Muscle of leg (tissue), 11 donors: ENCODE data around the gene UBE2R2. TPM values are rescaled to one million over a fixed set of nuclear protein-coding genes. Genes with fewer than 3 reads are reported as not detected.
"Not testable (repeated sequence)": the region's sequence is repeated elsewhere in the genome, so short reads cannot be mapped to it uniquely, and the experiment has no call there.

Experiments
- DNase-seq: peaks from one replicate; pipeline ENCODE4 v3.0.0; 2013
- H3K27ac ChIP-seq: one replicate; pipeline ENCODE4 v1.5.1; 2013; ENCODE audit warnings: mild to moderate bottlenecking, low read length, control low read depth
- H3K27me3 ChIP-seq: one replicate; pipeline ENCODE4 v1.6.1; 2013; ENCODE audit warnings: low read length; ENCODE audit not compliant: control insufficient read depth, insufficient read depth
- H3K36me3 ChIP-seq: one replicate; pipeline ENCODE4 v1.6.1; 2013; ENCODE audit warnings: low read length; ENCODE audit not compliant: control insufficient read depth, insufficient read depth
- H3K4me1 ChIP-seq: one replicate; pipeline ENCODE4 v1.6.1; 2013; ENCODE audit warnings: low read length; ENCODE audit not compliant: control insufficient read depth, insufficient read depth
- H3K4me3 ChIP-seq: one replicate; pipeline ENCODE4 v1.5.1; 2013; ENCODE audit warnings: low read length, control low read depth
- H3K9me3 ChIP-seq: replicated peaks from 2 replicates; pipeline ENCODE4 v1.6.1; 2013; ENCODE audit warnings: low read depth, low read length; ENCODE audit not compliant: control insufficient read depth
- WGBS: methylation state at CpG from one replicate; pipeline ENCODE4 v1.1.5; 2013; ENCODE audit warnings: missing lambda C conversion rate; ENCODE audit not compliant: insufficient coverage; 5-methylcytosine and 5-hydroxymethylcytosine counted together
- polyA plus RNA-seq, 8 donors: library from polyadenylated mRNA; unstranded; fragments of 120-200 nt; gene quantifications; one replicate each; pipeline versions ENCODE4 v1.2.1 to v1.2.3, GENCODE V29; 2013; ENCODE audit warnings: inconsistent platforms in 1 of 8, low replicate concordance in 1 of 8; ENCODE audit not compliant: insufficient read length in 8 of 8, insufficient read depth in 1 of 8
- total RNA-seq: library from RNA; stranded (reverse); fragments of 120-200 nt; gene quantifications from one replicate; pipeline ENCODE4 v1.2.4, GENCODE V29; 2013

The UBE2R2 gene
- total and polyA plus RNA-seq, 9 donors = 18.2 to 48.5 (median 40.9) TPM

DNA sequence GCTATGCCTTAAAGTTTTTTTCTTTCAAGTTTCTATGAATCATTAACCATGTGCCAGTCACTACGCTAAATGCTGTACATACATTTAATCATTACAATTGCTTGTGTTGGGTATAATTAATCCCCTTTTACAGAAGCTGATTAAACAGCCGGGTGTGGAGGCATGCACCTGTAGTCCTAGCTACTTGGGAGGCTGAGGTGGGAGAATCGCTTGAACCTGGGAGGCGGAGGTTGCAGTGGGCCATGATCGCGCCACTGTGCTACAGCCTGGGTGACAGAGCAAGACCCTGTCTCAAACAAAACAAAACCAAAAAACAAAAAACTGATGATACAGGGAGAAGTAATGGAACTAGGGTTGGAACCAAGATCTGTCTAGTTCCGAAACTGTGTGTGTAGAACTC is 1.2 kb upstream of the UBE2R2 start:
- Histone ChIP-seq H3K9me3 (no peaks in the 10 kb centered on the region), H3K4me1 (peaks cover 14% of the 10 kb centered on the region), H3K27ac (peak overlapping the region; percentile 98), H3K36me3 (no peaks in the 10 kb centered on the region), H3K4me3 (no peak overlapping the region), H3K27me3 (no peaks in the 10 kb centered on the region)
- no CpG with 5 or more reads among the region's 7 CpGs for WGBS
- DNase-seq = no peak

DNA sequence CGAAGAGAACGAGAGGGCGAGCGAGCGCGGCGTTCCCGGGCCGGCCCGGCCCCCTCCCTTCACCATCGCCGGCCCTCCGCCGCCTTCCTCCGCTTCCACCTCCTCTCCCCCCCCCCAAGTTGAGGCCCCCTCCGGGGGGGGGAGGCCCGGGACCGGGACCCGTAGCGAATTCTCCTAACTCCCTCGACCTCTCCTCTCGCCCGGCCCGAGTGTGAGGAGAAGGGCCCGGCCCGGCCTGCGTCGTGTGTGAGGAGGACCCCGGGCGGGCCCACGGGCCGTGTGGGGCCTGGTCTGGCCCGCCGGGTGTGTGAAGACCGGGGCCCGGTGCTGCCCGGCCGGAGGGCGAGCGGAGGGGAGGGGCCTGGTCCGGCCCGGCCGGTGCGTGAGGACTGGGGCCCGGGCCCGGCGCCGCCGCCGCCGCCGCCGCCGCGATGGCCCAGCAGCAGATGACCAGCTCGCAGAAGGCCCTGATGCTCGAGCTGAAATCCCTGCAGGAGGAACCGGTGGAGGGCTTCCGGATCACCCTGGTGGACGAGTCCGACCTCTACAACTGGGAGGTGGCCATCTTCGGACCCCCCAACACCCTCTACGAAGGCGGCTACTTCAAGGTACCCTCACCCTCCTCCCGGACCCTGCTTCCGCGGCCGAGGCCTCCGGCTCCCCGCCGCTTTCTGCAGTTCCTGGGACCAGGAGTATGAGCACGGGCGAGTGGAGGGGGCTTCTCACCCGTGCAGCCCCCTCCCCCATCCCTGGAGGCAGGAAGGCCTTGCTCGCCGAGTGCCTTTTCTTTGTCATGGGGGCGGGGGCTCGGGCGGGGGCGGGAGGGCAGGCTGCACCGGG is 587 bp downstream of the UBE2R2 start:
- DNase-seq = peak; percentile 80

GRCh38 chr9:33818167-33818846 is 1.3 kb downstream of the UBE2R2 start:
- peak; percentile 58 for DNase-seq
- peaks cover 14% of the 10 kb centered on the region for H3K4me1 ChIP-seq
- no peaks in the 10 kb centered on the region for H3K9me3 ChIP-seq
- WGBS = no CpG with 5 or more reads among the region's 18 CpGs
- peak overlapping the region; percentile 93 for H3K4me3 ChIP-seq
- no peaks in the 10 kb centered on the region for H3K27me3 ChIP-seq
- H3K36me3 ChIP-seq = no peaks in the 10 kb centered on the region
- H3K27ac ChIP-seq = peak overlapping the region; percentile 96

More for the DNA sequence above, 587 bp downstream of the UBE2R2 start:
- H3K27ac ChIP-seq = peak overlapping the region; percentile 96
- under 1% methylated on average over 36 of the region's 81 CpGs for WGBS
- H3K4me1 ChIP-seq = peaks cover 14% of the 10 kb centered on the region
- H3K9me3 ChIP-seq = no peaks in the 10 kb centered on the region
- H3K27me3 ChIP-seq = no peaks in the 10 kb centered on the region
- no peaks in the 10 kb centered on the region for H3K36me3 ChIP-seq
- peak overlapping the region; percentile 93 for H3K4me3 ChIP-seq

DNA sequence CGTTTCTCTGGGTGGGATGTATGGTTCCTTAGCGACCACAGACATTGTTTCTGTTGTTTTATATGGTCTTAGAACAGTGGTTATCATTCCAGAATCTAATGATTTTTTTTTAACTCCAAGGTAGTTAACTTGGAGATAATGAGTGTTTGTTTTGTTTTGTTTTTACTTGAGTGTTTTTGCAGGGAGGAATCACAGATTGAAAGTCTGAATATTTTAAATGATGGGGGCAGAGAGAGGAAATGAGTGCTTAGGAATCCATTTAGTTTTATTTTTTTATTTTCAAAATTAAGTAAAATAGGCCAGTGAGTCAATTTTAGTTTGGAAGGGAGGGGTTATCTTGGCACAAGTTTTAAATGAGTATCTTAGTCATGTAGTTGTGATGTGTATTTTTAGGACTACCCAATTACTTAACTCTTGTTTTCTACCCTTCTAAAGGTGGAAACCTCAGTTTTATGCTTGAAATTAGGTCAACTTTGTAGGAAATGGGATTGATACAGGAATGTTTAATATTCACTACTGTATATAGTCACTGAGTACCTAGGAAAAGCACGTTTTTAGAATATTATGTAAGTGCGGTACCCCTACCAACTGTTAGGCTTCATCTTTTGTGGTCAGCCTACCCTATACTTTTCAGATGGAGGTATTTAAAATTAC is 2.0 kb downstream of the UBE2R2 start:
- WGBS = no CpG with 5 or more reads among the region's 4 CpGs
- peak; percentile 29 for DNase-seq
- Histone ChIP-seq H3K36me3 (no peaks in the 10 kb centered on the region), H3K27ac (peak overlapping the region; percentile 96), H3K27me3 (no peaks in the 10 kb centered on the region), H3K4me1 (peaks cover 14% of the 10 kb centered on the region), H3K4me3 (peak overlapping the region; percentile 93), H3K9me3 (no peaks in the 10 kb centered on the region)

DNA sequence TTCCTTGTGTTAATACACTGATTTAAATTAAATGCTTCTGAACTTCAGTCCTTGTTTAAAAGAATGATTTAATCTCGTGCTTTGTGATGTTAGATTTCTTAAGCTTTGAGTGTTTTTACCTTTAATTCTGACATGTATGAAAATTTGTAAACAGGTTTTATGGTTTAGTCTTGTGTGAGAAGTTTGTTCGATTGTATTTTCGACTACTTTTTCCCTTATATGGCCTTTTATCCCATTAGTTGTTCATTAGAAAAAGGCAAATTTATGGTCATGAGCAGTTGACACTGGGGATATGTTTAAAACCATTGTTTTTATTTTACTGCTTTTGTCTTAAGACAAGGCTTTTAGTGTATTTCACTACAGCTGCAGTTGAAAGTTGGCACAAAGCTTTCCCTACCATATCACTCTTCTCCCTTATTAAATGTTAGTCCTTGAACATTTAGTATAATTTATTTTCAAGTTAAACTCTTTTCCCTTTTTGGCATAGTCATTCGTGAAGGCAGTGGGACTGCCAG is 3.3 kb downstream of the UBE2R2 start:
- no peak for DNase-seq
- H3K9me3 ChIP-seq = no peaks in the 10 kb centered on the region
- no peaks in the 10 kb centered on the region for H3K27me3 ChIP-seq
- no peaks in the 10 kb centered on the region for H3K36me3 ChIP-seq
- no CpG with 5 or more reads among the region's 4 CpGs for WGBS
- no peak overlapping the region for H3K27ac ChIP-seq
- peaks cover 8% of the 10 kb centered on the region for H3K4me1 ChIP-seq
- no peak overlapping the region for H3K4me3 ChIP-seq

- no CpG with 5 or more reads among the region's 3 CpGs for WGBS
- H3K27ac ChIP-seq = no peak overlapping the region
Measured at GRCh38 chr9:33823801-33824200, 6.8 kb downstream of the UBE2R2 start.

GRCh38 chr9:33827285-33827684 is 10.3 kb downstream of the UBE2R2 start:
- H3K27ac ChIP-seq, H3K27me3 ChIP-seq, DNase-seq, H3K4me1 ChIP-seq, H3K4me3 ChIP-seq, H3K9me3 ChIP-seq: not testable (repeated sequence)
- H3K36me3 ChIP-seq = peaks cover 11% of the 10 kb centered on the region
- 98% methylated on average over 5 of the region's 11 CpGs for WGBS

More at GRCh38 chr9:33823801-33824200, 6.8 kb downstream of the UBE2R2 start:
- peaks cover 3% of the 10 kb centered on the region for H3K4me1 ChIP-seq
- H3K4me3 ChIP-seq = no peak overlapping the region
- H3K27me3 ChIP-seq = no peaks in the 10 kb centered on the region
- DNase-seq = no peak
- H3K36me3 ChIP-seq = peaks cover 9% of the 10 kb centered on the region
- H3K9me3 ChIP-seq = no peaks in the 10 kb centered on the region

GRCh38 chr9:33829641-33830230 is 12.8 kb downstream of the UBE2R2 start:
- not testable (repeated sequence) for H3K9me3 ChIP-seq, H3K4me3 ChIP-seq, H3K27ac ChIP-seq, DNase-seq, H3K4me1 ChIP-seq, H3K27me3 ChIP-seq
- 80% methylated on average over 1 of the region's 17 CpGs for WGBS
- H3K36me3 ChIP-seq = peaks cover 11% of the 10 kb centered on the region

- Histone ChIP-seq H3K36me3 (peaks cover 2% of the 10 kb centered on the region), H3K4me3 (no peak overlapping the region), H3K9me3 (no peaks in the 10 kb centered on the region), H3K4me1 (no peaks in the 10 kb centered on the region), H3K27me3 (no peaks in the 10 kb centered on the region), H3K27ac (no peak overlapping the region)
- 75% methylated on average over 5 of the region's 11 CpGs for WGBS
- DNase-seq = no peak
Measured at GRCh38 chr9:33835625-33836260, 18.8 kb downstream of the UBE2R2 start.
